Retinal pigment epithelial cell (primary cell): ENCODE results near the gene SLC51A.

Experiments
- DNase-seq: peaks from one replicate; pipeline ENCODE4 v3.0.0-alpha.2; 2010; ENCODE audit warnings: low read depth
- H3K4me3 ChIP-seq: 2 replicates; pipeline ENCODE4 v1.5.1; 2011; ENCODE audit warnings: mild to moderate bottlenecking, low read length, control low read depth, moderate library complexity
- TF ChIP-seq, protein P1 (sequence below): conservative IDR thresholded peaks from 2 replicates; pipeline ENCODE4 v1.5.1; 2011; ENCODE audit warnings: low read depth, low read length, control low read depth, inconsistent platforms

SLC51A gene

GRCh38 chr3:196210673-196211556 is 5.4 kb upstream of the SLC51A start, which contains the start of gene ZDHHC19:
Gene ZDHHC19 (minus strand): TSS chr3:196211400. CDS start chr3:196211315, 85 bp downstream.
- no peak within 1 kb of the TSS for H3K4me3 ChIP-seq
- no peak for DNase-seq
- TF ChIP-seq, protein P1, sequence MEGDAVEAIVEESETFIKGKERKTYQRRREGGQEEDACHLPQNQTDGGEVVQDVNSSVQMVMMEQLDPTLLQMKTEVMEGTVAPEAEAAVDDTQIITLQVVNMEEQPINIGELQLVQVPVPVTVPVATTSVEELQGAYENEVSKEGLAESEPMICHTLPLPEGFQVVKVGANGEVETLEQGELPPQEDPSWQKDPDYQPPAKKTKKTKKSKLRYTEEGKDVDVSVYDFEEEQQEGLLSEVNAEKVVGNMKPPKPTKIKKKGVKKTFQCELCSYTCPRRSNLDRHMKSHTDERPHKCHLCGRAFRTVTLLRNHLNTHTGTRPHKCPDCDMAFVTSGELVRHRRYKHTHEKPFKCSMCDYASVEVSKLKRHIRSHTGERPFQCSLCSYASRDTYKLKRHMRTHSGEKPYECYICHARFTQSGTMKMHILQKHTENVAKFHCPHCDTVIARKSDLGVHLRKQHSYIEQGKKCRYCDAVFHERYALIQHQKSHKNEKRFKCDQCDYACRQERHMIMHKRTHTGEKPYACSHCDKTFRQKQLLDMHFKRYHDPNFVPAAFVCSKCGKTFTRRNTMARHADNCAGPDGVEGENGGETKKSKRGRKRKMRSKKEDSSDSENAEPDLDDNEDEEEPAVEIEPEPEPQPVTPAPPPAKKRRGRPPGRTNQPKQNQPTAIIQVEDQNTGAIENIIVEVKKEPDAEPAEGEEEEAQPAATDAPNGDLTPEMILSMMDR, result no peak

DNA sequence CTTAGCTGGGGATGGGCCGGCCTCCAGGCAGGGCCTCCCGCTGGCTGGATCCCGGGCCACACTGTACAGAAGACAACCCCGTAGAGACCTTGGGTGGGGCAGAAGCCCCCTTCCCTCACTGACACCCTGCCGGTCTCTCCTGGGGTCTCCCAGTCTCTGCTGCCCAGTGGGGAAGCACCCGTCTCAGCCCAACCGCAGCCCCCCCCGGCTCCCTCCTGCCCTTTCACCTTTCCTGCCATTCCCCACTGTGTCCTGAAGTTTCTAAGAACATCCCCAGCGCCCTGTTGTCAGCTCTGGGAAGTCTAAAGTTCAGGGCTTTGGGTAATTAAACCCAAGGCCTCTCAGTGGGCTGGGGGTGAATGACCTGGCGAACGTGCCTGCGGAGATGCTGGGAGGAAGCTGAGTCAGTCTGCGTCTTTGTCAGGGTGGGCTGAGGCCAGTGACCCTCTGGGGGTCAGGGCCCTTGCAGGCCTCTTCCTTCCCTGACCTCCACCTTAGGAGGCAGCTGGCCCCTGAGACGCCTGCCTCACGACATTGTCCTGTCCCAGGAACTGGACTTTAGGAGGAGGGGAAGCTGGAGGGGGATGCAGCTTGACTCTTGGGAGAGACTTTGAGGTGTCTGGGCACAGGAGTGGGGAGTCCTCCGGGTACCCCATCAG is 1.4 kb upstream of the SLC51A start:
- no peak for DNase-seq
- TF ChIP-seq, protein P1, result no peak
- no peak overlapping the region for H3K4me3 ChIP-seq

- no peak for DNase-seq
- TF ChIP-seq, protein P1, result no peak
- no peak overlapping the region for H3K4me3 ChIP-seq
Observed at GRCh38 chr3:196215493-196216020, 777 bp upstream of the SLC51A start.

GRCh38 chr3:196216681-196217211 is 412 bp downstream of the SLC51A start:
- TF ChIP-seq, protein P1, result no peak
- H3K4me3 ChIP-seq, result no peak overlapping the region
- DNase-seq, result no peak

- no peak for DNase-seq
- TF ChIP-seq, protein P1, result no peak
- H3K4me3 ChIP-seq, result no peak overlapping the region
Observed at GRCh38 chr3:196217307-196218154, 1.2 kb downstream of the SLC51A start.

- DNase-seq, result no peak
- TF ChIP-seq, protein P1, result no peak
- H3K4me3 ChIP-seq, result no peak overlapping the region
Observed at GRCh38 chr3:196218155-196218712, 1.9 kb downstream of the SLC51A start.
